Measurements from ENCODE around the gene ANKRD6. TPM values are rescaled to one million over a fixed set of nuclear protein-coding genes. Genes with fewer than 3 reads are reported as not detected.

Gene ANKRD6
- total RNA-seq, 1 experiment from 2014 or later = 1.8 TPM

DNA sequence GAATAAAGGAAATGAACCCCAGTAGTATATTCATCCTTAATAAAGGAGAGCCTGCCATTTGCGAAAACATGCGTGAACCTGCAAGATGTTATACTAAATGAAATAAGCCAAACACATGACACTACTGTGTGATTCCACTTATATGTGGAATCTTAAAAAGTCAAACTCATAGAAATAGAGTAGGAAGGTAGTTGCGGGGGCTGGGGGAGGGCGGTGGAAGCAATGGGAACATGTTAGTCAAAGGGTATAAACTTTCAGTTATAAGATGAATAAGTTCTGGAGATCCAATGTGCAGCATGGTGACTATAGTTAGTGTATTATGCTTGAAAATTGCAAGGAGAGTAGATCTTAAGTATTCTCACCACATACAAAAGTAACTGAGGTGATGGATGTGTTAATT, 72.9 kb downstream of the ANKRD6 start:
- DNase-seq (ENCODE audit: extremely low read depth, low read depth) = no peak

GRCh38 chr6:89506716-89507617, 74.0 kb downstream of the ANKRD6 start:
- no peak for DNase-seq (ENCODE audit: extremely low read depth, low read depth)

GRCh38 chr6:89508755-89509563, 76.0 kb downstream of the ANKRD6 start:
- DNase-seq (ENCODE audit: extremely low read depth, low read depth) = no peak

DNA sequence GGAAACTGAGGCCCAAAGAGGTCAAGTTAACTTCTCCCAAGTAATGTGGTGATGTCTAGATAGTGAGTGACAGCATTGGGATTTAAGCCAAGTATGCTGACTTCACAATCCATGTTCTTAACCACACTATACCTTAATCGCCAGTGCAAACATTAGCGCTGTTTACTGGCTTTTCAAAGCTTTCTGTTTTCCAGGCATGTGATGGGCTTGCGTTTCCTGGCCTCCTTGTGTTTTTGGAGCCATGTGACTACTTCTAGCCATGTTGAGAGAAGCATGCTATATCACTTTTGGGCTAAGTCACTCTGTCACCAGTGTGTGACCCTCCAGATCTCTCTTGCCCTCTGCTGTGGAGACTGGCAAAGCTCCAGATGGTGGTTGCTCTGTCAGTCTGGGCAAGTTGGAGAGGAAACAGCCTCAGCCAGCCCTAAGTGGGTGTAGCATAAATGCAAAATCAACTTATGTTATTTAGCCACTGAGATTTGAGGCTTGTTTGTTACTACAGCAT, 76.9 kb downstream of the ANKRD6 start:
- DNase-seq (ENCODE audit: extremely low read depth, low read depth) = no peak

GRCh38 chr6:89510393-89510792, 77.4 kb downstream of the ANKRD6 start:
- no peak for DNase-seq (ENCODE audit: extremely low read depth, low read depth)

DNA sequence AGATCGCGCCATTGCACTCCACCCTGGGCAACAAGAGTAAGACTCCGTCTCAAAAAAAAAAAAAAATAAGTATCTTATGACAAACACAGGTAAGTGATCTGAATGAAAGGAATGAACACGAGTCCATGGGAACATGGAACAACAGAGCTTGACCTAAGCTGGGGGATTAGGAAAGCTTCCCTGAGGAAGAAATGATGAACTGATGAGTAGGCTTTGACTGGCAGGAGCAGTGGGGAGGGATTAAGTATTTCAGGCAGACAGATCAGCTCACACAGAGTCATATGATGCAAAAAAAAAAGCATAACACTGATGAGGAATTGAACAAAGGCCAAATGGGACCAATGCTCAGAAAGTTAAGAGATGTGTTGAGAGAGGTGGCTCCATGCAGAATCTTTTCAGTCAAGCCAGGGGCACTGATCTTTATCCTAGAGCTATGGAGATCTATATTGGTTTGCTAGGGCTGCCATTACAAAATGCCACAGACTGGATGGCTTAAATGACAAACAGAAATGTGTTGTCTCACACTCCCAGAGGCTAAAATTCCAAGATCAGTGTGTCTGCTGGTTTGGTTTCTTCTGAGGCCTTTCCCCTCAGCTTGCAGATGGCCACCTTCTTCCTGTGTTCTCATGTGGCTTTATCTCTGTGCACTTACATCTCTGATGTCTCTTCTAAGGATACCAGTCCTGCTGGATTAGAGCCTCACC, 85.6 kb downstream of the ANKRD6 start:
- no peak for DNase-seq (ENCODE audit: extremely low read depth, low read depth)

GRCh38 chr6:89520736-89521135, 87.8 kb downstream of the ANKRD6 start:
- DNase-seq (ENCODE audit: extremely low read depth, low read depth) = no peak

- no peak for DNase-seq (ENCODE audit: extremely low read depth, low read depth)
Observed at GRCh38 chr6:89522778-89523177, 89.8 kb downstream of the ANKRD6 start.

GRCh38 chr6:89525786-89526562, 93.0 kb downstream of the ANKRD6 start:
- DNase-seq (ENCODE audit: extremely low read depth, low read depth) = no peak

DNA sequence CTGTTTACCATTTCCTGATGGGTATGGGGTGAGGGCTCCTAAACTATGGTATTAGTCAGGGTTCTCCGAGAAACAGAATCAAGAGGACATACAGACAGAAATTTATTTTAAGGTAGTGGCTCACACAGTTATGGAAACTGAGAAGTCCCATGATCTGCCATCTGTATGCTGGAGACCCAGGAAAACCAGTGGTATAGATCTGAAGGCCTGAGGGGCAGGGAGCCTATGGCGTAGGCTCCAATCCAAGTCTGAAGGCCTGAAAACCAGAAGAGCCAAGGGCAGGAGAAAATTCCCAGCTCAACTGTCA, 93.6 kb downstream of the ANKRD6 start:
- no peak for DNase-seq (ENCODE audit: extremely low read depth, low read depth)

- DNase-seq (ENCODE audit: extremely low read depth, low read depth) = no peak
Observed at GRCh38 chr6:89527634-89528033, 94.7 kb downstream of the ANKRD6 start.

- DNase-seq (ENCODE audit: extremely low read depth, low read depth) = no peak
Observed at GRCh38 chr6:89528866-89529265, 95.9 kb downstream of the ANKRD6 start.

GRCh38 chr6:89530982-89531381, 98.0 kb downstream of the ANKRD6 start:
- DNase-seq (ENCODE audit: extremely low read depth, low read depth) = no peak

DNA sequence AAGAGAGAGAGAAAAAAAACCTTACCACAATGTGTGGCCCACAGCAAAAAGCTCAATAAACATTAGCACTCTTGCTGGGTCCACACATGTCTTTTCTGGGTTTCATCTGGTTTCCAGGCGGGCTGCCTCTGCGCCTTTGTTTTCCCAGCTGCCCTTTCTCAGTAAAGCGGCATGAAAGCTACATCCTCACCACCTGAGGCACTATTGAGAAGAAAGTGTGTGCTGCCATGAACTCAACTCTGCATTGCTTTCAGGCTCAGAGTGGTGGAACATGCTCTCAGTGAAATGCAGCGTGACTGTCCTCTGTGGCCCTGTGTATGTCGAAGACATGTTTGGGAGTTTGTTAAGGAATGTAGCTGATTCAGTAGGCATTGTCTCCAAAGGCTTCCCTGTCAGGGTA, 103.3 kb downstream of the ANKRD6 start:
- DNase-seq (ENCODE audit: extremely low read depth, low read depth) = no peak

DNA sequence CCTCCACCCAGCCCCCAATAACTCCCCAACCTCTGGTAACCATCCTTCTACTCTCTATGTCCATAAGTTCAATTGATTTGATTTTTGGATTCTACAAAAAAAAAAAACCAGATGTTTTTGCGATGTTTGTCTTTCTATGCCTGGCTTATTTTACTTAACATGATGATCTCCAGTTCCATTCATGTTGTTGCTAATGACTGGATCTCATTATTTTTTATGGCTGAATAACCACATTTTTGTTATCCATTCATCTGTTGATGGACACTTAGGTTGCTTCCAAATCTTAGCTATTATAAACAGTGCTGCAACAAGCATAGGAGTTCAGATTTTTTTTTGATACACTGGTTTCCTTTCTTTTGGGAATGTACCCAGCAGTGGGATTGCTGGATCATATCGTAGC, 106.8 kb downstream of the ANKRD6 start:
- DNase-seq (ENCODE audit: extremely low read depth, low read depth) = no peak

DNA sequence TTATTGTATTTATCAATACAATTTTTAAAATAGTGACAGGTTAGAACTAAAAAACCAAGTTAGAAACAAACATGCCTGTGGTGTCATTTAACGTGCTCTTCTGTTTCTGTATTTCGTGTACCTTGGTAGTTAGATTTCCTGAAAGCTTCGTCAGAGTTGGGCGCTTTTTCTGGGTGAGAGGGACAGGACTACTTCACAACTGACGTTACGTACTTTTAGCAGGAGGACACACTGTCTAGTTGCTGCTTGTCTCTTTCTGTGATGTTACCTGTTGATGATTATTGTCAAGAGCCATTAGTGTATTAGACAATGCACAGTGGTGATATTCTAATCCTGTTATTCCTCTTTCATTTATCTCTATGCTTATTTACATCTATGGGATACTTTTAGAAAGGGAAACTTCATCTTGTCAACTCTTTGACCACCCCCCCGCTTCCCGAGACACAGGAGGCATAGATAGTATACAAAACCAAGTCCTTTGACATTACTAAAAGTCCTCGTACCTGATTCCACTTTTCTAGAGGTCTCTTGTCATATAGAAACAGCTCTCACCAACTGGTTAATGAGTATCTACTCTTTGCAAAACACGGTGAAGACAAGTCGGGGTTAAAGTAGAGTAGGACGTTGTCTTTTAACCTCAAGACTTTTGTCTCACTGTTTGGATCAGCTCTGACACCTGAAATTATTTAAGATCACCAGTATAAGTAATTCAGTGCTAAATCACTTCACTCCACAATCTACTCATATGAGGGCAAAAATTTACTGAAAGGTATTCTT, 109.3 kb downstream of the ANKRD6 start:
- DNase-seq (ENCODE audit: extremely low read depth, low read depth) = no peak

- DNase-seq (ENCODE audit: extremely low read depth, low read depth) = no peak
Observed at GRCh38 chr6:89542866-89543265, 109.9 kb downstream of the ANKRD6 start.

DNA sequence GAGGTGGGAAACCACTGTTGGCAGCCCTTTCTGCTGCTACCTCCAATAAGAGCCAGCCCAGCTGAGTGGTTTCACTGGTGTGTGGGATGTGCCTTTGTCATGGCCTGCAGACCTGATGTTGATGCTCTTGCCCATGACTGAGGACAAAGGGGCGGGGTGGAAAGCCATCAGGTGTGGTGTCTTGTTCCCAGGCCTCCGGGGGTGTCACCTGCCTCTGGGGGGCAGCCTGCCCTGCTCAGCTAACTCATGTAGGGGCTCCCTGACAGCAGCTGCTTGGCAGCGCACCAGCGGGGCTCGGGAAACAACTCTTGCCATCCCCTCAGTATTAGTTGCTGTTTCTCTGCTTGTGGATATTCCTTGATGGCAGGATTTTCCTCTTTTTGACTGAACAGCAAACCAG, 114.3 kb downstream of the ANKRD6 start:
- no peak for DNase-seq (ENCODE audit: extremely low read depth, low read depth)

DNA sequence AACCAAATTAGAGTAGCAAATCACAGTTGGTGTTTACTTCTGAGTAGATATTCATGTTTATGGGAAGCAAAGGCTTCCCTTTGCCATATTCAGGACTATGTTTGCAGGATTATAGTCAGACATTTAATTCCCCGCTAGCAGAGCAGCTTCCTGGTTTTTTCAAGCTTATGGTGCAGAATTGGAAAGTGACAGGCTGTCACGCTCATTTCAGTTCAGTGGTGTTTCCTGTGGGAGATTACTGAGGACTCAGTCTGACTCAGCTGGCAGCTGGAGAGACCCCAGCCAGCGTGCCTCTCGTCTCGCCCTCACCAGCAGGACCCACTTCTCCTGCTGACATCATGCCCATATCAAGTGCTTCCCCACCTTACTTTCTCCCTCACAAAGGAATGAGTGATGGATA, 120.5 kb downstream of the ANKRD6 start:
- no peak for DNase-seq (ENCODE audit: extremely low read depth, low read depth)

- DNase-seq (ENCODE audit: extremely low read depth, low read depth) = no peak
Observed at GRCh38 chr6:89554106-89554505, 121.2 kb downstream of the ANKRD6 start.

Data from NCI-H460 (cell line).